NCI-H510A (cell line): Measurements from ENCODE around the gene MIPEP.
"Not testable (repeated sequence)": the region's sequence is repeated elsewhere in the genome, so short reads cannot be mapped to it uniquely, and the experiment has no call there.

Experiments
- DNase-seq: peaks from one replicate; lab custom pipeline; 2025; lab: John Stamatoyannopoulos, UW

MIPEP gene

GRCh38 chr13:23749288-23749873, 139.8 kb downstream of the MIPEP start:
- DNase-seq, result no peak

- no peak for DNase-seq
Measured at GRCh38 chr13:23748109-23748990, 140.8 kb downstream of the MIPEP start.

GRCh38 chr13:23746141-23746540, 143.1 kb downstream of the MIPEP start:
- DNase-seq, result not testable (repeated sequence)

GRCh38 chr13:23744315-23744714, 144.9 kb downstream of the MIPEP start:
- DNase-seq, result no peak

GRCh38 chr13:23743278-23744076, 145.7 kb downstream of the MIPEP start:
- DNase-seq, result no peak

- no peak for DNase-seq
Measured at GRCh38 chr13:23741879-23742510, 147.2 kb downstream of the MIPEP start.

- DNase-seq, result no peak
Measured at GRCh38 chr13:23740002-23740401, 149.2 kb downstream of the MIPEP start.

GRCh38 chr13:23739596-23739995, 149.6 kb downstream of the MIPEP start:
- peak; percentile 52 for DNase-seq

GRCh38 chr13:23736541-23736940, 152.7 kb downstream of the MIPEP start:
- no peak for DNase-seq

GRCh38 chr13:23735329-23735728, 153.9 kb downstream of the MIPEP start:
- peak; percentile 5 for DNase-seq

GRCh38 chr13:23731709-23732108, 157.5 kb downstream of the MIPEP start:
- no peak for DNase-seq

- DNase-seq, result no peak
Measured at GRCh38 chr13:23730251-23730650, 158.9 kb downstream of the MIPEP start.

- DNase-seq, result no peak
Measured at GRCh38 chr13:23729531-23729930, 159.7 kb downstream of the MIPEP start.

- DNase-seq, result no peak
Measured at GRCh38 chr13:23728807-23729206, 160.4 kb downstream of the MIPEP start.

GRCh38 chr13:23725922-23726321, 163.3 kb downstream of the MIPEP start:
- DNase-seq, result no peak

GRCh38 chr13:23724196-23724970, 164.8 kb downstream of the MIPEP start:
- DNase-seq, result no peak

- DNase-seq, result no peak
Measured at GRCh38 chr13:23723471-23723870, 165.7 kb downstream of the MIPEP start.

- no peak for DNase-seq
Measured at GRCh38 chr13:23722726-23723453, 166.3 kb downstream of the MIPEP start.

GRCh38 chr13:23718996-23719395, 170.2 kb downstream of the MIPEP start:
- DNase-seq, result no peak

- DNase-seq, result no peak
Measured at GRCh38 chr13:23716401-23716800, 172.8 kb downstream of the MIPEP start.

- DNase-seq, result no peak
Measured at GRCh38 chr13:23715762-23716235, 173.4 kb downstream of the MIPEP start.
